Tibial artery (tissue), 4 donors: ENCODE results near the gene LGR5.

Experiments
- DNase-seq, 2 donors: peaks; one replicate each; pipeline ENCODE4 v3.0.0-alpha.2; 2019
- H3K27ac ChIP-seq, 2 donors: fragments of 200-600 bp; sonication (generic) in 1 of 2; 1 replicate in 1 of 2; 2 replicates in 1 of 2; pipeline ENCODE4 v1.5.1; 2018 to 2019; ENCODE audit warnings: mild to moderate bottlenecking in 1 of 2
- H3K27me3 ChIP-seq, 2 donors: fragments of 200-600 bp; sonication (generic) in 1 of 2; one replicate each; pipeline versions ENCODE4 v1.5.1 to v1.6.0; 2016 to 2019
- H3K36me3 ChIP-seq, 3 donors: fragments of 200-600 bp; sonication (generic) in 2 of 3; one replicate each; pipeline ENCODE4 v1.5.1; 2016 to 2019; ENCODE audit warnings: mild to moderate bottlenecking in 2 of 3
- H3K4me1 ChIP-seq, 4 donors: fragments of 200-600 bp; sonication (generic) in 2 of 4; 1 replicate in 3 of 4; 2 replicates in 1 of 4; pipeline ENCODE4 v1.5.1; 2016 to 2019
- H3K4me3 ChIP-seq, 2 donors: fragments of 200-600 bp; sonication (generic) in 1 of 2; 1 replicate in 1 of 2; 2 replicates in 1 of 2; pipeline ENCODE4 v1.5.1; 2018 to 2019; ENCODE audit warnings: mild to moderate bottlenecking in 2 of 2
- H3K9me3 ChIP-seq, 3 donors: fragments of 200-600 bp; sonication (generic) in 1 of 3; one replicate each; pipeline ENCODE4 v1.5.1; 2016 to 2019
- CTCF ChIP-seq, 2 experiments: fragments of 200-600 bp in 1 of 2; fragments of 450-650 bp in 1 of 2; IDR thresholded peaks; one replicate each; pipeline ENCODE4 v1.5.1; 2017 to 2019; ENCODE audit warnings: antibody characterized with exemption in 2 of 2, mild to moderate bottlenecking in 1 of 2, moderate library complexity in 1 of 2
- intact Hi-C: fragments of 100-400 bp; cut with DNase I; formaldehyde crosslinking; loops from one replicate; pipeline ENCODE4 v1.15.0; 2023; ENCODE audit warnings: low total_unique reads

The LGR5 gene

GRCh38 chr12:71581206-71581605, 141.6 kb downstream of the LGR5 start:
- DNase-seq, result no peak
- intact Hi-C loops, result no loop called here
- H3K27ac ChIP-seq, result no peak overlapping the region
- no peaks in the 10 kb centered on the region for H3K27me3 ChIP-seq
- no peaks in the 10 kb centered on the region for H3K4me1 ChIP-seq
- H3K4me3 ChIP-seq, result no peak overlapping the region
- no peaks in the 10 kb centered on the region for H3K9me3 ChIP-seq
- H3K36me3 ChIP-seq, result no peaks in the 10 kb centered on the region
- no peak for TF ChIP-seq CTCF (IDR thresholded peaks at IDR 0.05)

GRCh38 chr12:71582925-71583324, 143.3 kb downstream of the LGR5 start:
- no peak for TF ChIP-seq CTCF (IDR thresholded peaks at IDR 0.05)
- DNase-seq, result no peak
- Histone ChIP-seq H3K27ac (no peak overlapping the region), H3K36me3 (no peaks in the 10 kb centered on the region), H3K27me3 (no peaks in the 10 kb centered on the region), H3K4me3 (no peak overlapping the region), H3K4me1 (no peaks in the 10 kb centered on the region), H3K9me3 (no peaks in the 10 kb centered on the region)
- intact Hi-C loops, result no loop called here

- no peak for TF ChIP-seq CTCF (IDR thresholded peaks at IDR 0.05)
- no peak overlapping the region for H3K4me3 ChIP-seq
- no peaks in the 10 kb centered on the region for H3K27me3 ChIP-seq
- no peak overlapping the region for H3K27ac ChIP-seq
- no peak for DNase-seq
- intact Hi-C loops, result no loop called here
- H3K4me1 ChIP-seq, result peaks cover 0 to 2% (median 0%) of the 10 kb centered on the region in 4 donors
- no peaks in the 10 kb centered on the region for H3K9me3 ChIP-seq
- H3K36me3 ChIP-seq, result no peaks in the 10 kb centered on the region
Observed at GRCh38 chr12:71584356-71584755, 144.8 kb downstream of the LGR5 start.

GRCh38 chr12:71585218-71585617, 145.6 kb downstream of the LGR5 start:
- no peak overlapping the region for H3K27ac ChIP-seq

GRCh38 chr12:71587012-71587411, 147.4 kb downstream of the LGR5 start:
- Histone ChIP-seq H3K27me3 (no peaks in the 10 kb centered on the region), H3K9me3 (no peaks in the 10 kb centered on the region), H3K36me3 (no peaks in the 10 kb centered on the region), H3K4me1 (peaks cover 0 to 10% (median 0%) of the 10 kb centered on the region in 4 donors), H3K4me3 (no peak overlapping the region), H3K27ac (no peak overlapping the region)
- DNase-seq, result no peak
- intact Hi-C loops, result no loop called here
- TF ChIP-seq CTCF (IDR thresholded peaks at IDR 0.05), result no peak

More at GRCh38 chr12:71585218-71585617, 145.6 kb downstream of the LGR5 start:
- DNase-seq, result no peak
- Histone ChIP-seq H3K9me3 (no peaks in the 10 kb centered on the region), H3K4me3 (no peak overlapping the region), H3K27me3 (no peaks in the 10 kb centered on the region), H3K4me1 (peaks cover 0 to 10% (median 0%) of the 10 kb centered on the region in 4 donors), H3K36me3 (no peaks in the 10 kb centered on the region)
- TF ChIP-seq CTCF (IDR thresholded peaks at IDR 0.05), result no peak
- intact Hi-C loops, result no loop called here

- Histone ChIP-seq H3K9me3 (no peaks in the 10 kb centered on the region), H3K4me1 (peaks cover 0 to 23% (median 0%) of the 10 kb centered on the region in 4 donors), H3K4me3 (no peak overlapping the region), H3K27ac (peak overlapping the region in 1 of 2 donors; percentile 35), H3K36me3 (no peaks in the 10 kb centered on the region), H3K27me3 (no peaks in the 10 kb centered on the region)
- DNase-seq, result no peak
- TF ChIP-seq CTCF (IDR thresholded peaks at IDR 0.05), result no peak
- intact Hi-C loops, result no loop called here
Observed at GRCh38 chr12:71589478-71589881, 149.9 kb downstream of the LGR5 start.
